HG02981 (cell line): ENCODE results near the gene TMEM132D.

Experiments
- ATAC-seq: cut with Tn5 transposase; IDR thresholded peaks from one replicate; pipeline ENCODE4 v1.9.1; 2021; ENCODE audit warnings: mild to moderate bottlenecking, moderate library complexity; ENCODE audit not compliant: unreplicated experiment

The TMEM132D gene

DNA sequence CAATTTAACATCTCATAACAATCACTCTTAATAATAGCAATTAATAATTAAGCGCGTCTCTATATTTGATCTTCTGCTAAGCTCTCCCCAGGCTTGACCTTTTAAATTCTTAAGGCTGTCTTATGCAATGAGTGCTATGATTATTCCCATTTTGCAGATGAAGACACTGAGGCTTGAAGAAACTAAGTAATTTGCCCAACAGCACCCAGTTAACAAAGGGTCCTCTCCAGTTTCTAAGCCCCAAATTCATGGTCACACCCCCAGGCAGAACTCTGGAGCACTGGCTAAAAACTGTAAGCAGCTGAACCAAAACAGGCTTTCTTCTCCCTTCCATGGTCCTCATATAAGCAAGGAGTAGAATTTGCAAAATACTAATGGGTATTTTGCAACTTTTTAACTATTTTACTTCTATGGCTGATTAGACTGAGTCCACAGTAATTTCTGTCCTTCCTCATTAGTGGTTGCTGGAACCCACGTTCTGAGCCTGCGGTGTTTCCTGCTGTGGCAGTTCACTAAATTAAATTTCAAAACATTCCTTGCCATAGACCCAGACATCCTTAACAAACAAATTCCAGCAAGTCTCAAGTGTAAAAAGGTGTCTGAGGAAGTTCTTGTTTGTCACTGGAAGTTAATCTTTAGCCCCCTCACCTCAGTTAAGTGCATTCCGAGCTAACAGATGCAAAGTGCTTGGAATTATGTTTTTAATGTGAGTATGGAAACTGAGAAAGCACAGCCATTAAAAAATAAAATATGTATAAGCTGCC is 76.5 kb downstream of the TMEM132D start:
- ATAC-seq: no peak

DNA sequence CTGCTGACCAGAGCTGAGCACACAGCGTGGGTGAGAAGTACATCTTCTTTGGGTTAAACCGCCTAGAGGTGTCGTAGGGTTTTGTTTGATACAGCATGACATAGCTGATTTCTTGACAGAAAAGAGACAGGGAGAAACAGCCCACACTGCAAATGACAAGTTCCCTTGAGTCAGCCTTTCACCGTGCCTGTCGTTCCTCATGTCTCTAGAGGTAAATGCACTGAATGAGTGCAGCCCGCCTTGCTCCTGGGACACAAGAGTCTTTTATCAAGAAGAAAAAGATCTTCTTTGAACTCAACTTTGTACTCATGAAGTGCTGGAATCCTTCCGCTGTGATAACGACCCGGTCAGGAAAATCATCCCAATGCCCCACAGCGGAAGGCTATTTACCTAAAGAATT is 77.6 kb downstream of the TMEM132D start:
- ATAC-seq: no peak

DNA sequence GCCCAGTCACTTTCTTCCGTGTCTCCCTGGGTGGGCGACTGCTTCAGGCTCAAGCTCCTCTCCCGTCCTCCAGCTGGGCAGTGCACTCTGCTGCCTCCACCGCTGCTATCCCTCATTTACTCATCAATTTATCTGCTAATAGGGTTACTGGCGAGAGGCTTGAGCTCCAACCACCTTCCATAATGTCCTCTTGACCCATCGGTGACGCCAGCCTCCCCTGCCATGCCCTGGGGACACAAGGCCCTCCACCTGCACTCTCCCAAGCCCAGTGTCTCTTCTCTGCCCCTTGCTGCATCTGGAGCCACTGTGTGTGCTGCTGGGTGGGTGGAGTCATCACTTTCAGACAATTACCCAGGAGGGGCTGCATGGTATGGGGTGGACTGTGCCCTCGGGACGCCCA is 78.5 kb downstream of the TMEM132D start:
- ATAC-seq: no peak

DNA sequence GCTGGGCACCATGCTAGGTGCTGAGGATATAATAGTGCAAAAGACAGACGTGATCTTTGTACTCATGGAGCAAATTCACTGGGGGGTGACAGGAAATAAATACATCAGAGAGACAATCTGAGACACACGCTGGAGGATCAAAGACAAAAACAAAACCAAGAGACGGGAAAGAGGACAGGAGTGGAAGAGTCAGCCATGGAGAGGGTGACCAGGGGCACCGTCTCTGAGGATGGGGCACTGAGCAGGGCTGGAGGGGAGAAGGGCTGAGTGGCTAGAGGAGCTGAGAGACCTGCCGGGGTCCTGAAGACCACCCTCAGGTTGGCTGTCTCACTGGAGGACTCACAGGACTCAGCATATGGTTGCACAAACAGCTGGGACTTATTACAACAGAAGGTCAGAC is 81.9 kb downstream of the TMEM132D start:
- ATAC-seq: no peak

DNA sequence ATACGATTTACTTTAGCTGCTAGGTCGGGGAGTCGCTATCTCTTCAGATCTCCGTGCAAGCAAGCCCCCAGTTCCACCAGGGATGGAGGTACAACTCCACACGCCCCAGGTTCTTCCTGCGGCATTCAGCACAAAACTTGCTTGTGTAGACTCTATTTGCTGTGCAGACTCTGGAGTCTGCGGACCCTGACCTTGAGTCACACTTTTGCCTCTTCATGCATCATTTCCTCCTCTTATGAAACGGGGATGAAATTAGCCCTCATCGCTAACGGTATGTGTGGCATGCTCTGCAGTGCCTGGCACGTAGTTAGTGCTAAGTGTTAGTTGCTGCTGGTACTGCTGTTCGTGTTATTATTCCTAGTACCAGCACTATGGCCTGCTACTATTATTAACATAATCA is 84.4 kb downstream of the TMEM132D start:
- no peak for ATAC-seq

DNA sequence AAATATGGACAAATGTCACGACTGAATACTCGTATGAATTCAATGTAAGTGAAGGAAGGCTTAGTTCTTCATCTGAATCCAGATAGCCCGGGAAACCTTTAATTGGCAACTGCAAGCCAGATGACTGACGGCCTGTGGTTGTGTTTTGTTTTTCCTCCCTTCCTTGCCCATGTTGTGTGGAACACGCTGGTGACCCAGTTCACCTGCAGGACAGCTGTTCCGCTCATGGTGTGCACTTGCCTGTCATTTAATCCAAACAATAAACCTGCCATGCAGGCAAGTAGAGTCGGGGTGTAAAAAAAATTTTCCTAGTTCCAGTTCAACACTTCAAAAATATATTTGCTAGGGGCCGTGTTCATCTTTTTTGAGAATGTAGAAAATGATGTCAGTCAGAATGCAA is 88.0 kb downstream of the TMEM132D start:
- ATAC-seq: no peak

DNA sequence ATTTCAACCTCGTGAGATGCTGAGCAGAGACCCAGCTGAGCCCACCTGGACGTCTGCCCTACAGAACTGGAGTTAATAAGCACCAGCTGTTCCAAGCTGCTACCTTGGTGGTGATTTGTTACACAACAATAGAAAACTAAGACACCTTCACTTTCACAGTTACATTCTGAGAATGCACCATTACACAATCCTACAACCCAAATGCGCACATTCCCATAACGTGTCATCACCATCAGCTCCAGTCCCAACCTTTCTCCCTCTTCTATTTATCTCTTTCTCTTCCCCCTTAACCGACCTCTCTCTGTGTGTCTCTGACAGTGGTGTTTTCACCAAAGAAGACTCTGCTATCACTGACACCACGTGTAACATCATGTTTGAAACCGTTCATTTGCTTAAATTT is 91.9 kb downstream of the TMEM132D start:
- ATAC-seq: no peak

DNA sequence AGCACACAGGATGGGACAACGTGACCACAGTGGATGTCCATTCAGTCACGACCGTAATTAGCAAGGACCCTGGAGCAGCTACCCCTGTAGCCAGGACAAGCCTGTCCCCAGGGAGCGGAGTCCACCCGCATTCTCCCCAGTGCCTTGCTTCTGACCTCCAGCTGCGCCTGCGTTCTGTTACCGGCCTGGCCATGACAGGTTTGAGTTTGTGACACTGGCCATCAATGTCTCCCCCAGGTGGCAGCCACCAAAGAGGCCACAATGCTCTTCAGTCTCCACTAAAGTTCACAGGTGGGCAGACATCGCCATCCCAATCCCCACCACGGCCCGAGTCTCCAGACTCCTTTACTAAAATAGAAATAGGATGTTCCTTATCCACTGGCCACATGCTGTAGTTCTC is 96.7 kb downstream of the TMEM132D start:
- ATAC-seq: no peak

DNA sequence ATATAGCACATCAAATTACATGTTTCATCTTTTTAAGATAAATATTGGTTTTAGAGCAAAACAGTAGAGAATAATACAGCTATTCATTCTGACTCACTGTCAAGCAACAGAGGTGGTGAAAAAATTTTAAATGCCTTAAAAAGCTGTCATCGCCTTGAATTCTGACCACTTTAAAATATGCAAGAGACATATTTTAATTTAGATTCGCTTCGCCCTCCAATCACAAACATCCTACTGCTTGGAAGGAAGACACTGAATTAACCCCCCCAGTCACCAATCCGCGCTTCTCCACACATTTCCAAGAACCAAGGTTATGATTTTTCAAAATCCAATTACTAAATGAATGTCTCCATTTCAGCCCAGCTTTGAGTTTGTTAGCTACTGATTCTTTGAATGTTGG is 112.4 kb downstream of the TMEM132D start:
- ATAC-seq: no peak

DNA sequence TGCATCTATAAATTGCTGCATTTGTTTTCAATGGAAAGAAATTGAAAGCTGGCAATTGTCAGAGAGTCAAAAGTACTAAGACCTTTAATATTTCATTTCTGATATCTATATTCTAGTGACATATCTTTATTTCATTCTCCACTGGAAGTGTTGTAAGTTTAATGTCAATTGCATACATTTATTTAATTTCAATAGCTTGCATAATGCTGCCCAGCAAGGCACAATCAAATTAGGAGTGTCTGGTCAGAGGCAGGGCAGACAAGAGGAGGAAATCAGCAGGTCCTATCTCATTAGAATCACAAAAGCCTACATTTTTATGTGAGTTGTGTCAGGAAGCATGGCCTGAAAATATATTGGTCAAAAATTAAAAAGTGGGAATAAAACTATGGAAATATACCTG is 112.9 kb downstream of the TMEM132D start:
- ATAC-seq: no peak

DNA sequence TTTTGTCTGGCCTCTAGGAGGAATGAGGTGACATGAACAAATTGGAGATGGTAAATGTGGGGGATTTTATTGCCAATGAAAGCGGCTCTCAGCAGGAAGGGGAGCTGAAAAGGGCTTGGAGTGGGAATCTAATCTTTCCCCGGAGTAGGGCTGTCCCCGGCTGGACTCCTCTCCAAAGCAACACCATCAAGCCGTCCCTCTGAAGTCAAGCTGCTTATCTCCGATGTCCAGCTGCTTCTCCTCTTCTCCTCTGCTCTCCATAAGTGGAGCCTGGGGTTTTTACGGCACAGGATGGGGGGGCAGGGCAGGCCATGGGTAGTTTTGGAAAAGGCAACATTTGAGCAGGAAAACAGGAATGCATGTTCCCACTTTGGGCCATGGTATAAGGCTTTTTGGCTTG is 113.5 kb downstream of the TMEM132D start:
- no peak for ATAC-seq

DNA sequence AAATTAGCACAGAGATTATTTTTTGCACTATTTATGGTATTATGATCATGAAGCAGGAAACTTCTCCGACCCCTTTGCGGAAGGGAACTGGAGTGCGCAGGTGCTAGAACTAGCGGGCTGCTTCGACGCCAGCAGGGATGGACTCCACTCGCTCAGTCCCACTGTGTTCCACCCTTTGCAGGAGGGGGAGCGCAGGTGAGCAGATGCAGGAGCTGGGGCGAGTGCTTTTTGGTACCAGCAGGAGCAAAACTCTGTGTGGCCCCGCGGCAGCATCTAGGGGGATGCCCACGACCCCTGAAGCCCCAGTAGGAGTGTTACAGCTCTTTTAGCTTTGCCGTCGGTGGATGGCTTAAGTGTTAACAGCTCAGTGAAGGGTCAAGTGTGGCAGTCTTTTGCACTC is 113.9 kb downstream of the TMEM132D start:
- no peak for ATAC-seq

DNA sequence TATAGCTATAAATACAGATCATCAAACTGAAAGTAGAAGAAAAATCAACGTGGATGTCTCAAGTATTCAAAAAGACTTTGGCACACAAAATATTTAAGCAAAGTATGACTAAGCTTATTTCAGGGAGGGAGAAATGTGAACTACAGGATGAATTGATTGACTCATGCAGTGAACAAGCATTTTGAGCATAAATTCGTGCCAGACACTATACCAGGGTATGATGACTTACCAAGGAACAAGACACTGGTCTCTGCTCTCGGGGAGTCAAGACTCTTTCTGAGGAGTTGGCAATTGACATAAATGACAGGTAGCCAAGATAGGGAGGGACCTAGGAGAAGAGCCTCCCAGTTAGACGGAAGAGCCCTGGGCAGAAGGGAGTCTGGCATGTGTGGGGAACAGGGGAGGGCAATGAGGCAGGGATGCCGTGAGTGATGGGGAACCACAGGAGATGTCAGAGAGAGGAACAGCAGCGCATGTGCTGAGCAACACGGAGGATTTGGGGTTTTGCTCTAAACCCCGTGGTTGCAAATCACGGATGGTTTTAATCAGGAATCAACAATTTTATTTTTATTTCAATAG is 115.2 kb downstream of the TMEM132D start:
- ATAC-seq: no peak

DNA sequence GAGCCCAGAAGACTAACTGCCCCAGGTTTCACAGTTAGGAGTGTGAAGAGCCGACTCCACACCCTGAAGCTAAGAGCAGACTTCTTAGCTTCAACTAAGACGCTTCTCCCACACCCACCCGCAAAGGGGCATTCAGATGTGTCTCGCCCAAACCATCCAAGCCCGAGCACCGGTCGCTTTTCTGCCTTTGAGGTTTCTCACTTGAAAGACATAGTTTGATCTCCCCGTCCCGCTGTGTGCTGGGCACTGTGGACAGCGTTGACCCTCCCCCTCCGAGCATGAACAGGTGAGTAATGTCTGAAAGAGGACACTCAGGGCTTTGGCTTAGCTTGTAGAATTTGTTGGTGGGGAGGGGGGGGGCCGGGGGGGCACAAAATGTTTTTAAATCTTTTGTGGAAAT is 123.8 kb downstream of the TMEM132D start:
- no peak for ATAC-seq

DNA sequence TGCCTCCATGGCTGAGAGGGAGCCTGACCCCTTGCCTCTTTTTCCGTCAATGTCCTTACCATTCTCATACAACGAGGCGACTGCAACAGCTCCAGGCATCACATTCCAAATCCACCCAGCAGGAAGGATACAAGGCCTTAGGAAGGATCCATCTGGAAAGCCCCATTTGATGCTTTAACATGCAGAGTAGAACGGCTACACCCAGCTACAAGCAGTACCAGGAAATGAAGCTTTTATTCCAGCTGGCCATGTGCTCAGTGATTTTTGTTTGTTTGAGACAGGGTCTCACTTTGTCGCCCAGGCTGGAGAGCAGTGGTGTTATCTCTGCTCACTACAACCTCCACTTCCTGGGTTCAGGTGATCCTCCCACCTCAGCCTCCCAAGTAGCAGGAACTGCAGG is 124.8 kb downstream of the TMEM132D start:
- ATAC-seq: no peak

DNA sequence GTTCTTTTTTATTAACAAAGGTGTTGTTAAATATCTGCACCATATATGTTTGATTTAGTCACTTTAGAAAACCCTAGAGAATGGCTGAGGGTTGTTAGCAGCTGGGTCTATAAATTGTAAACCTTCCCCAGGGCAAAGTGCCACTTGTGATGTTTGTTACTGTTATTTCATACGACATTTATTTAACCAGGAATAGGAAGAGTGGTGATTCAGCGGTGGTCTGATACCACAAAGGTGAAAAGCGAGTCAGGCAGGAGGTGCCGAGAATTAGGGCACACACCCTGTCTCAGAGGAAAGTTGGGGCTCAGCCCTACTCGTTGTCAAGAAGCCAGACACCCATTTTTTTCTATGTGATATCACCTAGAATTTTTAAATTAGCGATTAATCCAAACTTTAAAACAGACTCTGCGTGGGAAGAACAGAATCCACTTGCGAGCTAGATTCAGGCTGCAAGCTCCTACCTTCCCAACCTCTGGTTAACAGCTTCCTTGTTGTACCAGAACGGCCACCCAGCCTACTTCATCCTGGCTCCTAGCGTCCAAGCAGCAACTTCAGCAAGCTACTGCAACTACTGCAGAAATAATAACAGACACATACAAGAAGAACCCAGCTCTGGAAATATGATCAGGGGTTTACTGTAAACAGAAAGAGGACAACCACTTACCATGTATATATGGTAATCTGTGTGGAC is 126.7 kb downstream of the TMEM132D start:
- ATAC-seq: no peak

DNA sequence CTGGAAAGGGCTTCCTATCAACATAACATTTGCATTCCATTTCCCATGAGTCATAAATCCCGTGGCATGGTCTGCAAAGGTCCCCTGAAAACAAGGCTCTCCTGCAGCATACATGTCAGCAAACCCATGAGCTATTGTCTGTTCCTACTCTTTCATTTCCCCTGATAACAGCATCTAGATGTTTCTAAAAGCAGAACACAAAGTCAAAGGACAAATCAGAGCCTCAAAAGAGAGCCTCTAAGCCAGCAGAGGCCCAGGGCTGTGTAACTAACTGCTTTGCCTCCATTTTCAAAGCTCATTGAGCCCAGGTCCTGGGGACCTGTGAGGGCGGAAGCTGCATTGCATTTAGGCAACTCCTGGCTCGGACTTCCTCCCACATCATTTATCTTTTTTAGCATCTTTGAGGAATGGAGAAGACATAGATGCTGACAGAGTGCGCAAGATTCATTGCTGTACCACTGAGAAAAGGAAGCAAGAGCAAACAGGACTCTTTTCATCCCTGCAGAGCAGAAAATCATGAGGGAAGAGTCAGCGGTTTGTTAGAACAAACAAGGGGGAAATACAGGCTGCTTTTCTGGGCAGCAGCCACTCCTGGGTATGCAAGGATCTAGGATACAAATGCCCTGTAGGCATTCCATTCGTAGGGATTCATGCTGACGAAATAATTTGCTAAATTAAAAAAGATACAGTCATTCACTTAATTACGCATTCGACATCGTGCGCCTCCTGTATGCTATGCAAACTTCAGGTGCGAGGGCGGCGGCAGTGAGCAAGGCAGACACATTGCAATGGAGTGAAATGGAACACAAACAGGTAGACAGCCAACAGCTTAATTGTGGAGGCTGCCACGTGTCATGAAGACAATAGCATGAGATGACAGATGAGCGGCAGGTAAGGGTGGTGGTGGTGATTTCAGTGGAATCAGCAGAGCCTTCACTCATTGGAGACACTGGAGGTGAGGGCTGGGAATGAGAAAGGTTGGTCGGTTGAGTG is 131.0 kb downstream of the TMEM132D start:
- ATAC-seq: no peak

DNA sequence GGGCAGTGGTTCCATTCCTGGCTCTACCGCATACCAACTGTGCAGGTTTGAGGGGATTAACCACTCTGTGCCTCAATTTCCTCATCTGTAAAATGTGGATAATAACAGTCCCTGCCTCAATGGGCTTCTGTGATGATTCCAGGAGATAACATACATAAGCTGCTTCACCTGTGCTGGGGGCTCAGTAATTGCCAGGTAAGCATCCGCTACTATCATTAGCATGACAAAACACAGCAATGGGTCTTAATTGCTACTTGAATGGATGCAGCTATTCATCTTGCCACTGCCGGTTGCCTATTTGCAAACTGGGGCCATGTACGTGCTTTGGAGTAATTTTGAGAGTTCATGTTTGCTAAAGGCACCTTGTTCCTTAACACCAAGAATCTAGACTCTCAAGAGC is 132.6 kb downstream of the TMEM132D start:
- no peak for ATAC-seq

DNA sequence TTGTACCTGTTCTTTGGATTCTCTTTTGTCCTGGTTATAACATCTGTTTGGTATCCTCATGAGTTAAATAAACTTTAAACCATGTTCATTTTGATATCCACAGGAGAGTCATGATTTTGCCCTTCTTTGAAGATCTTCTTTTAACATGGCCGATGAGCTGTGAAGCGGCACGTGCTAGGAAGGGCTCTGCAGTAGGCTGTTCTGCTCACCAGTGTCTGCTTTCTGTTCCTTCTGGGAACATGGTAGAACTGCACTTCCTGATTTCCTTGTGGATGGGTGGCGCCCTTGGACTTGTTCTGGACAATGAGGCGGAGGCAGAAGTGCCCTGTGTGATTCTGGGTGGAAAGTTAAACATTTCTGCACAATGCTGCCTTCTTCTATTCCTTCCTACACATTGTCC is 138.1 kb downstream of the TMEM132D start:
- ATAC-seq: no peak

DNA sequence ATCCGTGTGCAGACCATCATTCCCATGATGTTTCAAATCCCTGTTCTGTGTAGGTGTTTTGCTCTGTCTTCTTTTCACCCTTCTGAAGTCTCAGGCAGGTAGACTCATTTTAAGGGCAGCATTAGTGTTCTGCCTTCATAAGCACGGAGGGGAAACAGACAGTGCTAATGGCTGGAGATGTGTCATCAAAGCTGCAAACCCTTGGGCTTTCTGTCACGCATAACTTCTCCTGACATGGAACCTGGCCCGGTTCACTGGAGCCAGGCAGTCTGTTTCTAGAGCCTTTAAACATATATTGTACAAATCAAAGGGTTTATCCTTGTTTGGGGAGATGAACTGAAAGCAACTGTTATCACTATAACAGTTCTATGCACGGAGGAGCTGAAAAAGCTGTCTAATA is 141.4 kb downstream of the TMEM132D start:
- ATAC-seq: no peak

DNA sequence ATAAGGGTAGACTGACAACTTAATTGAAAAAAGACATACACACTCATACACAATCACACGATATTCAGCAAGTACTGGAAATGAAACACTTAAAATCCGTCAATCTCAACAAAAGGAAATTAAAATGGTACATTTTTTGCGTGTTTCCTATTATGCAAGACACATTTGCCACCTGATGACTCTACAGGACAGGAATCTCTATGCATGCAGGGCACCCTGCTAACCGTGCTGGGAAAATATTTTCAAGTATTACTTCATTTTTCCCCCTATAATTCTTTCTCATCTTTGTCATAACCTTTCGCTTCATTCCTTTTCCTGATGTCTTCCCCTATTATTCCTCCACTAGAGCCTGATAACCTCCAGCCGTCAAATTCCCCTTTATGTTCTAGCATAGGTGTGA is 150.2 kb downstream of the TMEM132D start:
- ATAC-seq: no peak
